ENCODE results near the gene NME4.
"Not testable (repeated sequence)": the region's sequence is repeated elsewhere in the genome, so short reads cannot be mapped to it uniquely, and the experiment has no call there.

The NME4 gene

GRCh38 chr16:401468-402348 is 4.7 kb downstream of the NME4 start, which contains the start of gene DECR2:
Gene DECR2, plus strand, starts transcription at chr16:401885. Its CDS starts 79 bp downstream, at chr16:401964.
- Histone ChIP-seq H3K4me1 (ENCODE audit: control insufficient read depth, insufficient read depth, low read length, poor library complexity, severe bottlenecking) (no peaks in the 10 kb centered on the region), H3K4me3 (ENCODE audit: extremely low read depth, insufficient read depth, low read length, poor library complexity, severe bottlenecking) (peak within 1 kb of the TSS; percentile 66), H3K36me3 (ENCODE audit: control insufficient read depth, insufficient read depth, low read length) (peaks cover 26% of the 10 kb centered on the region), H3K27ac (ENCODE audit: low read depth, low read length, severe bottlenecking) (peak within 1 kb of the TSS; percentile 74), H3K9me3 (ENCODE audit: control insufficient read depth, low read length) (no peaks in the 10 kb centered on the region)
- WGBS, 2 experiments (ENCODE audit: insufficient coverage in 2 of 2): 1% methylated on average over 73 to 81 of the region's 91 CpGs

GRCh38 chr16:404971-405486 is 8.0 kb downstream of the NME4 start:
- H3K36me3 ChIP-seq (ENCODE audit: control insufficient read depth, insufficient read depth, low read length): peaks cover 9% of the 10 kb centered on the region
- H3K27ac ChIP-seq (ENCODE audit: low read depth, low read length, severe bottlenecking): no peak overlapping the region
- 92 to 98% methylated on average over 8 to 9 of the region's 12 CpGs for WGBS, 2 experiments (ENCODE audit: insufficient coverage in 2 of 2)
- H3K4me3 ChIP-seq (ENCODE audit: extremely low read depth, insufficient read depth, low read length, poor library complexity, severe bottlenecking): no peak overlapping the region
- no peaks in the 10 kb centered on the region for H3K9me3 ChIP-seq (ENCODE audit: control insufficient read depth, low read length)
- H3K4me1 ChIP-seq (ENCODE audit: control insufficient read depth, insufficient read depth, low read length, poor library complexity, severe bottlenecking): no peaks in the 10 kb centered on the region

- Histone ChIP-seq H3K36me3 (ENCODE audit: control insufficient read depth, insufficient read depth, low read length) (peaks cover 1% of the 10 kb centered on the region), H3K9me3 (ENCODE audit: control insufficient read depth, low read length) (no peaks in the 10 kb centered on the region), H3K4me1 (ENCODE audit: control insufficient read depth, insufficient read depth, low read length, poor library complexity, severe bottlenecking) (no peaks in the 10 kb centered on the region), H3K4me3 (ENCODE audit: extremely low read depth, insufficient read depth, low read length, poor library complexity, severe bottlenecking) (no peak overlapping the region), H3K27ac (ENCODE audit: low read depth, low read length, severe bottlenecking) (no peak overlapping the region)
- 92 to 97% methylated on average over 24 to 25 of the region's 27 CpGs for WGBS, 2 experiments (ENCODE audit: insufficient coverage in 2 of 2)
These were observed 8.8 kb downstream of the NME4 start for GRCh38 chr16:405548-406506.

GRCh38 chr16:407253-407652 is 10.3 kb downstream of the NME4 start:
- WGBS, 2 experiments (ENCODE audit: insufficient coverage in 2 of 2): 89 to 93% methylated on average over 12 to 16 of the region's 16 CpGs
- Histone ChIP-seq H3K4me3 (ENCODE audit: extremely low read depth, insufficient read depth, low read length, poor library complexity, severe bottlenecking) (no peak overlapping the region), H3K4me1 (ENCODE audit: control insufficient read depth, insufficient read depth, low read length, poor library complexity, severe bottlenecking) (no peaks in the 10 kb centered on the region), H3K27ac (ENCODE audit: low read depth, low read length, severe bottlenecking) (no peak overlapping the region), H3K36me3 (ENCODE audit: control insufficient read depth, insufficient read depth, low read length) (peaks cover 4% of the 10 kb centered on the region), H3K9me3 (ENCODE audit: control insufficient read depth, low read length) (no peaks in the 10 kb centered on the region)

- no peak overlapping the region for H3K4me3 ChIP-seq (ENCODE audit: extremely low read depth, insufficient read depth, low read length, poor library complexity, severe bottlenecking)
- peaks cover 4% of the 10 kb centered on the region for H3K36me3 ChIP-seq (ENCODE audit: control insufficient read depth, insufficient read depth, low read length)
- no peak overlapping the region for H3K27ac ChIP-seq (ENCODE audit: low read depth, low read length, severe bottlenecking)
- 95 to 96% methylated on average over 23 to 32 of the region's 36 CpGs for WGBS, 2 experiments (ENCODE audit: insufficient coverage in 2 of 2)
- H3K4me1 ChIP-seq (ENCODE audit: control insufficient read depth, insufficient read depth, low read length, poor library complexity, severe bottlenecking): no peaks in the 10 kb centered on the region
- H3K9me3 ChIP-seq (ENCODE audit: control insufficient read depth, low read length): no peaks in the 10 kb centered on the region
These were observed 13.6 kb downstream of the NME4 start for GRCh38 chr16:410516-411178.

- Histone ChIP-seq H3K27ac (ENCODE audit: low read depth, low read length, severe bottlenecking) (no peak overlapping the region), H3K4me1 (ENCODE audit: control insufficient read depth, insufficient read depth, low read length, poor library complexity, severe bottlenecking) (no peaks in the 10 kb centered on the region), H3K36me3 (ENCODE audit: control insufficient read depth, insufficient read depth, low read length) (peaks cover 4% of the 10 kb centered on the region), H3K4me3 (ENCODE audit: extremely low read depth, insufficient read depth, low read length, poor library complexity, severe bottlenecking) (no peak overlapping the region), H3K9me3 (ENCODE audit: control insufficient read depth, low read length) (no peaks in the 10 kb centered on the region)
- WGBS, 2 experiments (ENCODE audit: insufficient coverage in 2 of 2): 95 to 97% methylated on average over 25 of the region's 26 CpGs
These were observed 14.7 kb downstream of the NME4 start for GRCh38 chr16:411576-412265.

- no peaks in the 10 kb centered on the region for H3K4me1 ChIP-seq (ENCODE audit: control insufficient read depth, insufficient read depth, low read length, poor library complexity, severe bottlenecking)
- no peak overlapping the region for H3K4me3 ChIP-seq (ENCODE audit: extremely low read depth, insufficient read depth, low read length, poor library complexity, severe bottlenecking)
- WGBS, 2 experiments (ENCODE audit: insufficient coverage in 2 of 2): 92 to 96% methylated on average over 10 to 18 of the region's 21 CpGs
- H3K27ac ChIP-seq (ENCODE audit: low read depth, low read length, severe bottlenecking): no peak overlapping the region
- peaks cover 4% of the 10 kb centered on the region for H3K36me3 ChIP-seq (ENCODE audit: control insufficient read depth, insufficient read depth, low read length)
- no peaks in the 10 kb centered on the region for H3K9me3 ChIP-seq (ENCODE audit: control insufficient read depth, low read length)
These were observed 17.6 kb downstream of the NME4 start for GRCh38 chr16:414395-415169.

- H3K27ac ChIP-seq (ENCODE audit: low read depth, low read length, severe bottlenecking); H3K9me3 ChIP-seq (ENCODE audit: control insufficient read depth, low read length); H3K4me3 ChIP-seq (ENCODE audit: extremely low read depth, insufficient read depth, low read length, poor library complexity, severe bottlenecking); H3K4me1 ChIP-seq (ENCODE audit: control insufficient read depth, insufficient read depth, low read length, poor library complexity, severe bottlenecking); H3K36me3 ChIP-seq (ENCODE audit: control insufficient read depth, insufficient read depth, low read length): not testable (repeated sequence)
- 90 to 92% methylated on average over 1 to 2 of the region's 3 CpGs for WGBS, 2 experiments (ENCODE audit: insufficient coverage in 2 of 2)
These were observed 18.1 kb downstream of the NME4 start for GRCh38 chr16:415170-415498.

- not testable (repeated sequence) for H3K4me3 ChIP-seq (ENCODE audit: extremely low read depth, insufficient read depth, low read length, poor library complexity, severe bottlenecking); H3K36me3 ChIP-seq (ENCODE audit: control insufficient read depth, insufficient read depth, low read length); H3K27ac ChIP-seq (ENCODE audit: low read depth, low read length, severe bottlenecking); H3K9me3 ChIP-seq (ENCODE audit: control insufficient read depth, low read length)
- peaks cover 15% of the 10 kb centered on the region for H3K4me1 ChIP-seq (ENCODE audit: control insufficient read depth, insufficient read depth, low read length, poor library complexity, severe bottlenecking)
- WGBS, 2 experiments (ENCODE audit: insufficient coverage in 2 of 2): 95 to 97% methylated on average over 7 to 10 of the region's 13 CpGs
These were observed 25.2 kb downstream of the NME4 start for GRCh38 chr16:422179-422578.
